Upper lobe of left lung (tissue), 6 donors: ENCODE measurements around the gene ACTR1A. TPM values are rescaled to one million over a fixed set of nuclear protein-coding genes. Genes with fewer than 3 reads are reported as not detected.

Experiments
- ATAC-seq, 2 donors: fragments of 200-7000 bp; cut with Tn5 transposase; one replicate each; pipeline ENCODE4 v1.9.1; 2022; ENCODE audit warnings: mild to moderate bottlenecking in 2 of 2, moderate library complexity in 2 of 2; ENCODE audit not compliant: low FRiP score in 2 of 2
- DNase-seq, 2 donors: peaks; one replicate each; pipeline ENCODE4 v3.0.0-alpha.2; 2019 to 2020
- H3K27ac ChIP-seq, 4 donors: fragments of 200-600 bp; sonication (generic); one replicate each; pipeline ENCODE4 v1.5.1; 2016 to 2019
- H3K27me3 ChIP-seq, 4 donors: fragments of 200-600 bp; sonication (generic); one replicate each; pipeline ENCODE4 v1.5.1; 2017 to 2019
- H3K36me3 ChIP-seq, 4 donors: fragments of 200-600 bp; sonication (generic); one replicate each; pipeline ENCODE4 v1.5.1; 2016 to 2019
- H3K4me1 ChIP-seq, 4 donors: fragments of 200-600 bp; sonication (generic); one replicate each; pipeline ENCODE4 v1.5.1; 2018 to 2019
- H3K4me3 ChIP-seq, 4 donors: fragments of 200-600 bp; sonication (generic); one replicate each; pipeline ENCODE4 v1.5.1; 2017 to 2019; ENCODE audit warnings: mild to moderate bottlenecking in 2 of 4, moderate library complexity in 1 of 4
- H3K9me3 ChIP-seq, 4 donors: fragments of 200-600 bp; sonication (generic); one replicate each; pipeline ENCODE4 v1.5.1; 2018 to 2019
- EP300 ChIP-seq, 4 donors: sonication (generic); formaldehyde crosslinking; IDR thresholded peaks; one replicate each; pipeline ENCODE4 v1.5.1; 2017; ENCODE audit warnings: antibody characterized with exemption in 4 of 4, control low read depth in 2 of 4
- POLR2A ChIP-seq, 4 donors: fragments of 450-650 bp; IDR thresholded peaks; one replicate each; pipeline ENCODE4 v1.5.1; 2016 to 2017; ENCODE audit warnings: antibody characterized with exemption in 4 of 4, mild to moderate bottlenecking in 2 of 4
- POLR2AphosphoS5 ChIP-seq, 2 donors: sonication (generic); formaldehyde crosslinking; IDR thresholded peaks; one replicate each; pipeline ENCODE4 v1.5.1; 2017; ENCODE audit warnings: antibody characterized with exemption in 2 of 2
- WGBS, 2 donors: methylation state at CpG; one replicate each; pipeline ENCODE4 v1.1.5; 2017 to 2018; 5-methylcytosine and 5-hydroxymethylcytosine counted together
- total RNA-seq, 6 donors: library from RNA; depleted of rRNA in 4 of 6; stranded (reverse); fragments of >200 nt in 4 of 6; gene quantifications; one replicate each; pipeline versions ENCODE4 v1.1.0 to v1.2.1, GENCODE V29; 2016 to 2021
- TF ChIP-seq, protein P1 (sequence below), 6 experiments: fragments of 450-650 bp in 4 of 6; fragments of 200-600 bp in 2 of 6; sonication (generic) in 2 of 6; IDR thresholded peaks; one replicate each; pipeline ENCODE4 v1.5.1; 2016 to 2019; ENCODE audit warnings: antibody characterized with exemption in 6 of 6
- donor health status: DM: no; HTN: no; CAD: no; lungs with moderate emphysema.
- donor health status: DM: no; HTN: yes; CAD: no; lungs with severe emphysema.

ACTR1A gene
- total RNA-seq, 6 donors from 2014 or later = 54.5 to 126 (median 93.2) TPM

DNA sequence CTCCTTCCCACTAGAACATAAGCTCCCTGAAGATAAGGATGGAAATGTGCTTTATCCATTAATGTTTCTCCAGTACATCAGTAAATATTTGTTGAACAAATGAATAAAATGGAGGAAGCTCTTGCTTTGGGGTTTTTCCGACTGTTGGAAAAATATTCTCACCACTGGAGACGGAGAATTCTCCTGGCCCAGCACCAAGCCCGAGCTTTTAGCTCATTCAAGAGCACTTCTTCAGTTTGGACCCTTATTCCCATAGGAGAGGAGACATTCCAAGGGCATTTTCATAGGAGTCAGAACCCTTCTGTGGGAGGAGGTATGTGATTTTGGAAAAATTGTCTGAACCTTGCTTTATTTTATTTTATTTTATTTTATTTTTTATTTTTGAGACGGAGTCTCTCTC, 22.2 kb upstream of the ACTR1A start:
- no peaks in the 10 kb centered on the region for H3K27me3 ChIP-seq
- 74 to 79% methylated on average over 4 of the region's 4 CpGs for WGBS, 2 donors
- peaks cover 0 to 5% (median 0%) of the 10 kb centered on the region in 4 donors for H3K36me3 ChIP-seq
- TF ChIP-seq, protein P1, sequence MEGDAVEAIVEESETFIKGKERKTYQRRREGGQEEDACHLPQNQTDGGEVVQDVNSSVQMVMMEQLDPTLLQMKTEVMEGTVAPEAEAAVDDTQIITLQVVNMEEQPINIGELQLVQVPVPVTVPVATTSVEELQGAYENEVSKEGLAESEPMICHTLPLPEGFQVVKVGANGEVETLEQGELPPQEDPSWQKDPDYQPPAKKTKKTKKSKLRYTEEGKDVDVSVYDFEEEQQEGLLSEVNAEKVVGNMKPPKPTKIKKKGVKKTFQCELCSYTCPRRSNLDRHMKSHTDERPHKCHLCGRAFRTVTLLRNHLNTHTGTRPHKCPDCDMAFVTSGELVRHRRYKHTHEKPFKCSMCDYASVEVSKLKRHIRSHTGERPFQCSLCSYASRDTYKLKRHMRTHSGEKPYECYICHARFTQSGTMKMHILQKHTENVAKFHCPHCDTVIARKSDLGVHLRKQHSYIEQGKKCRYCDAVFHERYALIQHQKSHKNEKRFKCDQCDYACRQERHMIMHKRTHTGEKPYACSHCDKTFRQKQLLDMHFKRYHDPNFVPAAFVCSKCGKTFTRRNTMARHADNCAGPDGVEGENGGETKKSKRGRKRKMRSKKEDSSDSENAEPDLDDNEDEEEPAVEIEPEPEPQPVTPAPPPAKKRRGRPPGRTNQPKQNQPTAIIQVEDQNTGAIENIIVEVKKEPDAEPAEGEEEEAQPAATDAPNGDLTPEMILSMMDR (IDR thresholded peaks at IDR 0.05) = no peak
- TF ChIP-seq POLR2A (IDR thresholded peaks at IDR 0.05) (no peak), POLR2AphosphoS5 (IDR thresholded peaks at IDR 0.05) (no peak), EP300 (IDR thresholded peaks at IDR 0.05) (no peak)
- no peaks in the 10 kb centered on the region for H3K9me3 ChIP-seq
- H3K4me3 ChIP-seq = no peak overlapping the region
- H3K4me1 ChIP-seq = no peaks in the 10 kb centered on the region
- ATAC-seq (no peak), DNase-seq (no peak)
- H3K27ac ChIP-seq = no peak overlapping the region

DNA sequence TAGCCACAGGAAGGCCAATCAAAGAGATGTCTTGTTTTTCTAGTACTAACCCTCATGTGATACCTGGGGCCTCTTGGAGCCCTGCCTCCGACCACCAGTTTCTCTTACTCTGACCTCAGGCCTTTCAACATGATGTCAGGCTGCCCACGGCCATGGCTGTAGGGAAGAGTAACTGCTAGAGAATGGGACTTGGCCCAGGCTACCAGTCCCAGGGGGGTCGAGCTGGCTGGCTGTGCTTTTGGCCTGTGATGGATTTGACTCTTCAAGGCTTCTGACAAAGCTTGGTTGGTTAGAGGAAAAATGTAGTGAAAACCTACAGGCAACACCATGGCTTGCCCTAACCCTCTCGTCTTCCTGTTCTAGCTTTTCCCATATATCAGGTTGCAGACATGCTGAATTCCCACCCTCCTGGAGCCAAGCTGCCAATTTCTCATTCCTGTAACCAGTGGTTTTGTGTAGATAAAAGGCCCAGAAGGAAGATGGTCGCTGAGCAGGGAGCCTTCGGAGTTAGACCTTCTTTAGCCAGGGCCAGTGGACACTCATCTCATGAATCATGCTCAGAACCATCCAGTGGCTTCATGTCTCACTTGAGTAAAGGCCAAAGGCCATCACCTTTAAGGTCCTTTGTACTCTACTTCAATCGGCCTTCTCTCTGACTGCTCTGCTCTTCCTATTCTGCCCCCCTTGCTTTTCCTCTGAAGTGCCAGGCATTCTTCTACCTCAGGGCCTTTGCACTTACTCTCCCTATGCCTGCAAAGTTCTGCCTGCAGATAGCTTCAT, 20.9 kb upstream of the ACTR1A start:
- TF ChIP-seq POLR2AphosphoS5 (IDR thresholded peaks at IDR 0.05) = no peak
- TF ChIP-seq, protein P1 (IDR thresholded peaks at IDR 0.05) = no peak
- Histone ChIP-seq H3K27ac (no peak overlapping the region), H3K9me3 (no peaks in the 10 kb centered on the region), H3K27me3 (no peaks in the 10 kb centered on the region), H3K4me1 (no peaks in the 10 kb centered on the region), H3K4me3 (no peak overlapping the region), H3K36me3 (peaks cover 0 to 5% (median 0%) of the 10 kb centered on the region in 4 donors)
- DNase-seq = no peak
- WGBS, 2 donors = 80 to 84% methylated on average over 7 of the region's 7 CpGs
- ATAC-seq = no peak

DNA sequence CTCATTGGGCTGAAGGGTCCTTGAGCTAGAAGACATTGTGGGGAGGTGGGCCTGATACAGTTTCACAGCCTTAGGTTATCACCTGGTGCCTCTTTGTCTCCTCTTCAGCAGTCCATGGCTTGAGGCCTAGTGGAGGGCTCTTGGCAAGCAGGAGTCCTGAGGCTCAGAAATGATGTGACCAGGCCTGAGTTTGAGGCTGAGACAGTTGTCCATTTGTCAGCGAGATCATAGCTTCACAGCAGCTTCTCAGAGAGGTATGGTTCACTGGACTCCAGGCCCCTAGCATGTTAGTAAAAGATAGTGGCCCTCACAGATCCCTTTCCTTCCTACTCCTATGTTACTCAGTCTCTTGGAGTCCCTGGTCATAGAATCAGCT, 20.4 kb upstream of the ACTR1A start:
- no peaks in the 10 kb centered on the region for H3K4me1 ChIP-seq
- H3K9me3 ChIP-seq = no peaks in the 10 kb centered on the region
- H3K4me3 ChIP-seq = no peak overlapping the region
- H3K27ac ChIP-seq = no peak overlapping the region
- no peak for ATAC-seq
- WGBS, 2 donors = 100% methylated on average over 1 of the region's 1 CpG
- no peaks in the 10 kb centered on the region for H3K27me3 ChIP-seq
- no peak for DNase-seq
- H3K36me3 ChIP-seq = peaks cover 0 to 9% (median 0%) of the 10 kb centered on the region in 4 donors
- TF ChIP-seq, protein P1 (IDR thresholded peaks at IDR 0.05) = no peak
- no peak for TF ChIP-seq EP300 (IDR thresholded peaks at IDR 0.05)
- no peak for TF ChIP-seq POLR2A (IDR thresholded peaks at IDR 0.05)
- no peak for TF ChIP-seq POLR2AphosphoS5 (IDR thresholded peaks at IDR 0.05)

DNA sequence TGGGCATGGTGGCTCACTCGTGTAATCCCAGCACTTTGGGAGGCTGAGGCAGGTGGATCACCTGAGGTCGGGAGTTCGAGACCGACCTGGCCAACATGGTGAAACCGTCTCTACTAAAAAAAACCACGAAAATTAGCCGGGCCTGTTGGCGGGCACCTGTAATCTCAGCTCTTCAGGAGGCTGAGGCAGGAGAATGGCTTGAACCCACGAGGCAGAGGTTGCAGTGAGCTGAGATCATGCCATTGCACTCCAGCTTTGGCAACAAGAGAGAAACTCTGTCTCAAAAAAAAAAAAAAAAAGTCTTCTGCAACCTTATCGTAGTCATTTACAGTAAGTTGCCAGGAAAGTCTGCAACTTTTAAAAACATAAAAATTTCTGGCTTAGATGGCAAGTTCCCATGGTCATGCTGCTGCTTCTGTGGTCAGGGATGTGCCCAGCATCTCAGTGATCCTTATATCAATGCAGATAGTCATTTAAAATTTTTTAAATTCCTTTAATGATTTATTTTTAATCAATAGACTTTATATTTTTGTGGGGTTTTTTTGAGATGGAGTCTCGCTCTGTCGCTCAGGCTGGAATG, 16.8 kb upstream of the ACTR1A start:
- H3K4me1 ChIP-seq = no peaks in the 10 kb centered on the region
- peaks cover 0 to 14% (median 7%) of the 10 kb centered on the region in 4 donors for H3K36me3 ChIP-seq
- 91 to 94% methylated on average over 12 of the region's 12 CpGs for WGBS, 2 donors
- H3K4me3 ChIP-seq = no peak overlapping the region
- no peak for DNase-seq
- TF ChIP-seq POLR2A (IDR thresholded peaks at IDR 0.05) (no peak), POLR2AphosphoS5 (IDR thresholded peaks at IDR 0.05) (no peak), EP300 (IDR thresholded peaks at IDR 0.05) (no peak)
- TF ChIP-seq, protein P1 (IDR thresholded peaks at IDR 0.05) = no peak
- H3K27ac ChIP-seq = no peak overlapping the region
- no peaks in the 10 kb centered on the region for H3K27me3 ChIP-seq
- ATAC-seq = no peak
- H3K9me3 ChIP-seq = no peaks in the 10 kb centered on the region
